ENCODE measurements around the gene KCNJ1.

- TF ChIP-seq CTCF (IDR thresholded peaks at IDR 0.05; ENCODE audit: extremely low read depth in 1 of 2, insufficient read depth in 1 of 2, low read depth in 1 of 2, low read length in 2 of 2) = no peak
- no peak for TF ChIP-seq EZH2 (IDR thresholded peaks at IDR 0.05; ENCODE audit: borderline replicate concordance, low read depth, low read length, severe bottlenecking)
- TF ChIP-seq GATA2 (IDR thresholded peaks at IDR 0.05; ENCODE audit: insufficient read depth, insufficient read length, low read depth, low read length) = no peak
- no peak for TF ChIP-seq POLR2A (IDR thresholded peaks at IDR 0.05; ENCODE audit: low read depth, low read length)
- TF ChIP-seq MYC (IDR thresholded peaks at IDR 0.05; ENCODE audit: low read depth, low read length) = no peak
- no peak for TF ChIP-seq FOS (IDR thresholded peaks at IDR 0.05; ENCODE audit: borderline replicate concordance, insufficient read depth, low read length)
- no peak for TF ChIP-seq POLR2AphosphoS5 (IDR thresholded peaks at IDR 0.05; ENCODE audit: insufficient read depth, low read depth, low read length)
These were observed 25.5 kb downstream of the KCNJ1 start for GRCh38 chr11:128841461-128842072.
